HG03097 (cell line): Measurements from ENCODE around the gene DMPK.

ENCODE experiments used
- ATAC-seq: cut with Tn5 transposase; IDR thresholded peaks from one replicate; pipeline ENCODE4 v1.9.1; 2021; ENCODE audit not compliant: unreplicated experiment, low FRiP score

Gene DMPK

DNA sequence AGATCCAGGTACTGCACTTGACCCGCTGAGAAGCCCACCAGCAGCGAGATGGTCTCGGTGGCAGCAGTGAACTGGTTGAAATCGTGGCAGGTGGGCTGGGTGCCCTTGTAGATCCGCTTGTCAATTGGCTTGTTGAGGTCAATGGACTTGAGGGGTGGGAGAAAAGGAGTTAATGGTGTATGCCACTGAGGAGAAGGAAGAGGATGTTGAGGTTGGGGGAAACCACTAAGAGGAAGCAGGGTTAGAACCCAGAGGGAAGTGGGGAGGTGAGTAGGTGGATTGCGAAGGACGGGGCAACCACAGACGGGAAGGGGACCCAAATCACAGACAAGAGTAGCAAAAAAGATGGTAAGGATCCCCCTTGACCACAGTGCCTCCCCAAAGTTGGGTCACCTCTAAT is 8.7 kb upstream of the DMPK start:
- no peak for ATAC-seq

DNA sequence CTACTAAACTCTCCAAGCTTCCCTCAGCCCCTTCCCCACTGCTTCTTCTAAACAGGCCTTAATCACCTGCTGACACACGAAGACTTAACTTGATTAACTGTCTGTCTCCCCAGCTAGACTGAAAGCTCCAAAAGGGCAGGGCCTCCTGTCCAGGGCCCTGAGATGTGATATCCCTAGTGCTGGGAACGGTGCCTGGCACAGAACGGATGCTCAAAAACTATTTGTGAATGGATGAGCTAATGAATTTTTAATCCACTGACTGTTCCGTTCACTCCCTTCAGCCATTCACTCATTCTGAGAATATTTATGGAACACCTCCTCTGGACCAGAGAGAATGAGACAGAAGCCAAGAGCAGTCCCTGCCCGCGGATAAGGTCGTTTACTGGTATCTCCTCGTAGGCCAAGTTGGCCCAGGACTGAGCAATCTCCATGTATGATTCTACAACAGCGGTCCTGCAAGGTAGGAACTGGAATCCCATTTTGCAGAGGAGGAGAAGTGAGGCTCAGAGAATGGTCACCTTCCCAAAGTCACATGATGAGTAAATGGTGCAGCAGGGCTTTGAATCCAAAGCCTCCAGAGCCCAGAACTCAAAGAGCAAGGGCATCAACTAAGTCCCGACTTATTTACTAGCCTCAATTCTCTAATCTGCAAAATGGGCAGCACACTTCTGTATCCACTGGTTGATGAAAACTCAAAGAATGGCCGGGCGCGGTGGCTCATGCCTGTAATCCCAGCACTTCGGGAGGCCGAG is 6.9 kb upstream of the DMPK start:
- no peak for ATAC-seq

DNA sequence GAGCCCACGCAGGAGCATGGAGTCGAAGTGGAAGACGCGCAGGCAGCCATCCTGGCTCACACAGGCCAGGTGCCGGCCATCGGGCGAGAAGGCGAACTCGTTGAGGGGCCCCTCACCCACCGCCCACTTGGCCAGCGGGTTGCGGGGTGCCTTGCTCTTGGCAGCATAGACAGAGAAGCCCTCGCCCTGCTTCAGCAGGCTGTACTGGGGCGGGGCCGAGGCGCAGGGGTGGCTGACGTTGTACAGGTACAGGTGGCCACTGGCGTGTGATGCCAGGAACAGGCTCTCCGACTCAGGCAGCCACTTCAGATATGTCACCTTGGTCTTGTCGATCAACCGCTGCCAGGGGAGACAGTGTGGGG is 4.2 kb upstream of the DMPK start:
- ATAC-seq, result no peak

DNA sequence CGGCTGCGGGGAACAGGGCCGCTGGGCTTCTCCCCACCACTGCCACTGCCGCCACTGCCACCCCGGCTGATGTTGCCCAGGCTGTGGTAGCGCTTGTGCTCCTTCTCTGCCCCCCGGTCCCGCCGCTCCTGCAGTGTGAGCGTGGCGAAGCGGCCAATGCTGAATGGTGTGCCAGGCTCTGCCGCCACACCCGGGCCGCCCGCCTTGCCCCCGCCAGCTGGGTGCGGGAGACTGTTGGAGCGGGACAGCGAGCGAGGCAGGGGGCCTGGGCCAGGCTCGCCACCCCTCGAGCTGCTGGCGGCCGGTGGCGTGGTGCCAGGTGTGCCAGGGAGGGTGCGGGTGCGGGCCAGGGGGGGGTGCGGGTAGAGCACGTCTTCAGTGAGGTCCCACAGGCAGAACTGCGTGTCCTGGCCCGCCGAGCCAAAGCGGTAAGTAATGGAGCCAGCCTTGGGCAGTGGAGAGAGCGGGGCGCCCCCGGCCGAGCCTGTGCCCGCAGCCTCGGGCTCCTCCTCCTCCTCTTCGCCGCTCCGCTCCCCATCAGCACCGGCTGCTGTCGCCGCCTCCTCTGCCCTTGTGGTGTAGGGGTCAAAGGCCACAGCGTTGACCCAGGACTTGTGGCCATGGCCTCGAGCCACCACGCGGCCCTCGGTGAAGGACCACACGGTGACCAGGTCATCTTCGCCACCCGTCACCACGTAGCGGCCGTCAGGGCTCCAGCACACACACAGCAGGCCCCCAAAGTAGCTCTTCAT is 3.7 kb upstream of the DMPK start:
- no peak for ATAC-seq

DNA sequence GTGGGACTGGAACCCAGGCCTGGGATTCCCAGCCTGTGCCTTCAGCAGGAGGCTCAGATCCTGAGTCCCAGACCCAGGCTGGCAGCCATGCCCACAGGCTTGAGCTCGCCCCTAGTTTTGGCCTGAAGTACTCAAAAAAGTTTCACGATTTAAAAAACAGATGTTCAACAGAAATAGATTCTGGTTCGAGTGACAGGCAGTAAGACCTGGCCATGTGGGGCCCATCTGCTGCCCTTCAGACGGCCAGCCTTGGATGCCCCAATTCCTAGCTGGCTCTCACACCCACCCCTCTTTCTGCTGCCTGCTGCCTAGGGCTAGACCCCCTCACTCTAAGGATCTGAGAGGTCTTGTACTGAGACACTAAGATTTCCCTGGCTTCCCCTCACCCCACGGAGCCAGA is 2.8 kb upstream of the DMPK start:
- no peak for ATAC-seq

DNA sequence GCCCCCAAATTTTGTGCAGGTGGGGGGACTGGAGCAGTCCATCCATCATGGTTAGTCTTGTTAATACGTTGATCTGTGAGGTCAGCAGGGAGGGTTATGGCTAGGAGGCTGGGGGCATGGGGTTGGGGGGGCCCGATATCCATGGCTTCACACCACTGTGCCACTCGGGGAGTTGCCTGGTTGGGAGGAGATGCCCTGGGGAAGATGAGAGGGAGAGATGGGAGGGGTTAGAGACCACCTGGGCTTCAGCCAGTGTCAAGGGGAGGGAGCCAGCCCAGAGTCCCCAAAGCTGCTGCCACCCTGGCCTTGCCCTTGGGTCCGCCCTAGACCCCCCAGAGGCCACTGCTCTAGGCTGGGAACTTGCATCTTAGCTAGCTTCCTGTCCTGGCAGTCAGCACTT is 1.8 kb upstream of the DMPK start:
- no peak for ATAC-seq

DNA sequence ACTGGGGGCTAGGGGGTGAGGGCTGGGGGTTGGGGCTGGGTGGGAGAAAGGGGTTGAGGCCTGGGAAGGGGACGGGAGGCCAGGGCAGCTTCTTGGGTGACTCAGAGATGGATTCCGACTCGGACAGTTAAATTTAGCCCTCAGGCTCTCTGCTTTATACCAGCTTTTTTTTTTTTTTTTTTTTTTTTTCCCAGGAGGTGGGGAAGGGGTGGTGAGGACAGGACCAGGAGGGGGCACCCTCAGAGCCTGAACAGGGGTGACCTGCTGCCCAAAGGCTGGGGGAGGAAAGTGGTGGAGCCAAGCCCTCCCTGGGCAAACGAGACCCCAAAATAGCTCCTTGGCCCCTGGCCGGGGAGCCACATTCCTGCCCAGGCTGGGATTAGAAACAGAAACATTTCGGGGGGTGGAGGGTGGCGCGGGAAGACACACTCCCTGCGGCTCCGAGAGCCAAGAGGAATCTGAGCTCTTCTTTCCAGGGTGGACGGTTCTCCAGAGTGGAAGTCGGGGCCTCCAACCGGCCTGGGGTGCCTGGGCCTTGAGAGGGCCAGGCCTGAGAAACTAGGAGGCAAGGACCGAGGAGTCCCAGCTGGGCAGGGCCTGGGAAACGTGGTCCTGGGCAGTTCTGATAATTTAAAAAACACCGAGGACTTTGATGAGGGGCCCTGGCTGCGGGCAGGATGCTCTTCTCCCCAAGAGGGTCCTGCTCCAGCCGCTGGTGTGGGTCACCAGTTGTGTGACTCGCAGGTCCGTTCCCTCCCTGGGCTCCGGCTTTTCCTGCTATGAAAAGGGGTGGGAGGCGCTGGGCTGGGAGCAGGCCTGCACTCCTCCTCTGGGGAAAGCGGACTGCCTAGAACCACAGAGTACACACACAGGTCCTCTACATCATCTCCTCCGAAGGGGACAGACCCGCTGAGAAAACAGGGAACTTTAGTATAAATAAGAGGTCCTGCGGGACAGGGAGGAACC is 813 bp upstream of the DMPK start:
- ATAC-seq, result no peak

DNA sequence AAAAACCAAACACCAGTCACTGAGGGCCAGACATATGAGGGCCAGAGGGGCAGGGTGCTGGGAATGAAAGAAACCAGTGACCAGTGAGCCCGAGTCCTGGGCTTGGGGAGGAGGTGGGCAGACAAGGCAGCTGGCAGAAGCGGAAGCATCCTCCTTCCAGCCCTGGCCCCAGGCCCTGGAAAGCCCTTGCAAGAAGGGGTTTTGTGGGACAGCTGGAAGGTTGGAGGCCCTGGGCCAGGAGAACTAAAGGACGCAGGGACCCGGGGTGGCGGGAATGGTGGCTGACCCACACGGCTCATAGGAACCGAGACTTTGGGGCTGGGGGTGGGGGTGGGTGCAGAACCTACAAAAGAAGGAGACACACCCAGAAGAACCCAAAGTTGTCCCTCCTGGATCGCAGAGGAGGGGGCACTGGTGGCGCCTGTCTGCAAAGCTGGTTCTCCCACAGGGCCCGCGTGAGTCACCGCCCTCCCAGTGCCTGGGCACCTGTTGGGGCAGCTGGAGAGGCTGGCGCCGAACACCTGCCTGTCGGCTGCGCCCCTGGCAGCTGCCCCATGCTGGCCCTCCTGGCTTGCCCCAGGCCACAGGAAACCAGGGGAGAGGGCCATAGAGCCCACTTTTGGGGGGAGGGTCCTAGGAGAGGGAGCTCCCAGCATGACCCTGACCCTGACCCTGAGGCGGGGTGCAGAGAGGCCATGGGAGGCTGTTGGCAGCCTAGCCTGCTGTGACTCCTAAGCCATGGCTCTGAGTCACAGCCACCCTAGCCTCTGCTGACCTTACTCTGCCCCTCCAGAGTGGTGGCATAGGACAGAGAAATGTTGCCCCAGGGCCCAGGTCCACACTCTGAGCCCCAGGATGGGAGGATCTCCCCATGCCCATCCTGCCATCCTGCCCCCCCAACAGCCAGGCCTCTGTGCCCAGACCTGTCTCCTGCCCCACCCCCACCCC is 802 bp downstream of the DMPK start:
- no peak for ATAC-seq

DNA sequence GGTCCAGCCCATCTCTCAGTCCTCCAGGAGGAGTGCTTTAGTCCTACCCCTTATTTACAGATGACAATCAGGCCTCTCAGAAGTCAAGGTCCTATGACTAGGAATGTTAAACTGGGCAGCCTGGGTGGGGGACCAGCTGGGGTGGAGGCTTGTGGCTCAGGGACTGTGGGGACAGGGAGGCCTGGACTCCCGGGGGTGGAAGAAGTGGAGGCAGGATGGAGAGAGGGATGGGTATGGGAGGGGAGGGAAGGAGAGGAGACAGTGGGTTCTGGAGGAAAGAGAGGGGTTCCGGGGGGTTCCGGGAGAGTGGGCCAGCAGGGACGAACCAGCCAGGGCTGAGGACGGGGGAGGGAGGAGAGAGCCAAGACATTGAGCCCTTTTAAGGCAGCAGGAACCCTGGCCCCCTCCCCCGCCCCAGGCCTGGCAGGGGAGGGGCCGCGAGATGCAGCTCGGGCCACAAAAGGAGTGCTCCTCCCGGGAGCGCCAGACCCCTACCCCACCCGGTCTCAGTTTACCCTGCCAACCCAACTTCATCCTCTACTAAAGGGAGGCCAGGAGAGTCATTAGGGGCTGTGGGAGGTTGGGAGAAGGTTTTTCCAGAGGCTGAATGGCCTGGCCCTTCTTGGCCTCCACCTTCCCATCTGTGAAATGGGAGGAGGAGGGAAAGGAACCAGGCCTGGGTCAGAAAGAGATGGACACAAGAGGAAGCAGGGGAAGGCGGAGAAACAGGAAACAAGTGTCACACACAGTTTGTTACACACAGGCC is 1.7 kb downstream of the DMPK start:
- no peak for ATAC-seq

DNA sequence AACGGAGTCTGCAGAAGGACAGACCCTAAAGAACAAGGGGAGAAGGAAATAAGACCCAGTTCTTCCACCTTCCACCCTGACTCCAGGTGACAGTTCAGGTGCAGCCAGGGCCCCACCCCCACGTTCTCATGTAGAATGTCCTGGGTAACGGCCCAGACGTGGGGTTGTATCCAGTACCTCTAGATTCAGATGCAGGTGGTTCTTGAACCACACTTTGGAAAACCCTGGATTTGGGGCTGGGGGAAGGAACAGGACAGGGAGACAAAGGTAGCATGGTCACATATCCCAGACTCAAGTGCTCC is 2.2 kb downstream of the DMPK start:
- ATAC-seq, result no peak

DNA sequence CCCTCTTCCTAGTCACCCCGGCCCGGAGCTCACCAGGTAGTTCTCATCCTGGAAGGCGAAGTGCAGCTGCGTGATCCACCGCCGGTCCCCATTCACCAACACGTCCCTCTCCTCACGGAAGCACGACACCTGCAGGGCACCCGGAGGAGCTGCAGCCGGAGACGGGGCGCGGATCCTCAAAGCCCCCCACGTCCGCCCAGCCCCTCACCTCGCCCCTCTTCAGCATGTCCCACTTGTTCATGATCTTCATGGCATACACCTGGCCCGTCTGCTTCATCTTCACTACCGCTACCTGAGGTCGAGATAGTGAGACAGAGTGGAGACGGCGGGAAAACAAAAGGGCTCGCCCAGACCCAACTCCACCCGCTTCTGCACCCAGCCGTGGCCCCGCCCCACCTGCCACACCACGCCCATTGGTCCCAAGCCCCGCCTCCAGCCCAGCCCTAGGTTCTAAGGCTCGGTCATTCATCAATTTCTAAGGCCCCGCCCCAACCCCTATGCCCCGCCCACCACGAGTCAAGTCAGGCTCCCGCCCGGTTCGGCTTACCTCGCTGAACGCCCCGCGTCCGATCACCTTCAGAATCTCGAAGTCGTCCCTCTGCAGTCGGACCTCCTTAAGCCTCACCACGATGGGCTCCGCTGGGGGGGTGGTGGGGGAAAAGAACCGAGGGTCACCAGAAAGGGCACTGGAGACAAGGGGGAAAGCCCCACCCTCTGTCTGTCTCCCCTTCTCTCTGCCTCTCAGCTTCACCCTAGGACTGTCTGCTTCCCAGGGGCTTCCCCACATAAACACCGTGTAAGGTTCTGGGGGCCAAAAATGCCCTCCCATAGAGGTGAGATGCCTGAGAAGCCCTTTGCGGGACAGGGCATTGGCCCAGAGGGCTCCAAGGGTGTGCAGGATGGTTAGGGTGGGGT is 2.8 kb downstream of the DMPK start:
- peak; percentile 70 for ATAC-seq

DNA sequence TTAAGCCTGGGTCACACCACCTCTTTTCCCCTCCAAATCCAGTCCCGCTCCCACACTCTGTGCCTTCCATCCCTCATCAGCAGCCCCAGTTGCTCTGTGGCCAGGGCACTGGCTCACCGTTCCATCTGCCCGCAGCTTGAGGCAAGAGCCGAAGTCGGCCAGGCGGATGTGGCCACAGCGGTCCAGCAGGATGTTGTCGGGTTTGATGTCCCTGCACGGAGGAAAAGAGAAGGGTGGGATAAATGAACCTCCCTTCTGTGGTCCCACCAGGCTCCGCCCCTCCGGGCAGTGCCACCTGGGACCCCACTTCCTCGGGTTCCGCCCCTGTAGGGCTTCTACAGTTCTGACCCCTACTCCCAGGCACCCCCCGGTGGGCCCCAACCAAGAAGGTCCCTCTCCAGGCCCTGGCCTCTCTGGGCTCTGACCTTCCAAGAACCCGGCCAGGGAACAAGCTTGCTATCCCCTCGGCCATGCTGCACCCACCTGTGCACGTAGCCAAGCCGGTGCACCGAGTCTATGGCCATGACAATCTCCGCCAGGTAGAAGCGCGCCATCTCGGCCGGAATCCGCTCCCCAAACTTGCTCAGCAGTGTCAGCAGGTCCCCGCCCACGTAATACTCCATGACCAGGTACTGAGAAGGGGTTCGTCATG is 4.2 kb downstream of the DMPK start:
- no peak for ATAC-seq

DNA sequence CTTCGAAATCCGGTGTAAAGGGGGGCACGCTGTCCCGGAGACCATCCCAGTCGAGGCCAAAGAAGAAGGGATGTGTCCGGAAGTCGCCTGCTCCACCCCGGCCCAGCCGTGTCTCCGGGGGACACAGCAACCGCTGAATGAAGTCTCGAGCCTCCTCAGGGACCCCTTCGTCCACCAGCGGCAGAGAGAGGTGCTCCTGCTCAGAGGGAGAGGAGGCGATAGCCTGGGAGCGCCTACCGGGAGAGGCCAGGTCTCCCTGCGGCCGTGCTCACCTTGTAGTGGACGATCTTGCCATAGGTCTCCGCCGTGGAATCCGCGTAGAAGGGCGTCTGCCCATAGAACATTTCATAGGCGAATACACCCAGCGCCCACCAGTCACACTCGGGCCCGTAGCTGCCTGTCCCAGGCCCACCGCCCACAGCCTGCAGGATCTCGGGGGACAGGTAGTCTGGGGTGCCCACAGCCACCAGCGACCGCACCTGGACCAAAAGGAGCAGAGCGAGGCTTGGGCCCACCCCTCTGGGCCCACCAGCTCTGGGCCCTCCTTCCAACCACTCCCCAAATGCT is 4.8 kb downstream of the DMPK start:
- ATAC-seq, result no peak

DNA sequence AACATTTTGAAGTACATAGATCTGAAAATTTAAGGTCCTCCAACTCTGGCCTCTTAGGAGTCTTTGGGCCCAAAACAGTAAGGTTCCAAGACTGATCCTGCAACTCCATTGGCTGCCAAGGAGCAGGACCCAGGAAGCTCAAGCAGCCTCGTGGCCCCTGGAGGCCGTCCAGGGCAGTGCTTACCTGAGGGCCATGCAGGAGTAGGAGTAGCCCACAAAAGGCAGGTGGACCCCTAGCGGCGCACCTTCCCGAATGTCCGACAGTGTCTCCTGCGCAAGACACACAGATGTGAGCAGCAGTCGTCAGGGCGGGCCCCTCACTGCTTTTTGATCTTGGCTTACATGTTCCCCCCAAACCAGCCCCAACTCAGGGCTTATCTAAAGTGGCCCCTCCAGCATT is 7.5 kb downstream of the DMPK start:
- no peak for ATAC-seq

DNA sequence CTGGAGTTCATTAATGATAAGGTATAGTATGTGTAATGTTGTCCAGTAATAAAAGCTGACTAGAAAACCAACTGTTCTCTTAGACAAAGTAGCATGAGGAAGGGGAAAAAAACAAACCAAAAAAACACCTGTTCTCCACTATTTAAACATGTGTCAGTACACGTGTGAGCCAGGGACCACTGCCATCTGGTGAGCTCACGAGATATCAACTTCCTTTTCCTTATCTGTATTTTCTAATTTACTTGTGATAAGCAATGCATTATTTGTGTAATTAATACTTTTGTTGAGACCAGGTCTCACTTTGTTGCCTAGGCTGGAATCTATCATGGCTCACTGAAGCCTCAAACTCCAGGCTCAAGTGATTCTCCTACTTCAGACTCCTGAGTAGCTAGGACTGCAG is 8.9 kb downstream of the DMPK start:
- no peak for ATAC-seq

DNA sequence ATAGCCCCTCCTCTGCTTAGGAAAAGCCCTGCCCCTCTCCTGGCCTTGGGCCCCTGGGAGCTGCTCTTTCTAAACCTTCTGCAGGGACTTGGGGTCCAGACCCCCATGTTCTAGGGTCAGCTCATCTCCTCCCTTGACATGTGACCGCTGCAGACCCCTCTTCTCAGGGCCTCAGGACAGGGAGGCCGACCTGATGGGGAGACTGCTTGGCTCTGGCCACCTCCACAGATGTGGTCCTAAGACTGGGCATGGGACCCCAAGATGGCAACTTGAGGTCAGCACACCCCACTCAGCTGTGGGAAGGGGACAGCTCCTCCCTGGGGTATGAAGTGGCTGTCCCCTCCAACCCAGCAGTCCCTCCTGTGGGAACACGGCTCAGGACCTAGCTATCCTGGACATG is 9.4 kb downstream of the DMPK start:
- no peak for ATAC-seq

DNA sequence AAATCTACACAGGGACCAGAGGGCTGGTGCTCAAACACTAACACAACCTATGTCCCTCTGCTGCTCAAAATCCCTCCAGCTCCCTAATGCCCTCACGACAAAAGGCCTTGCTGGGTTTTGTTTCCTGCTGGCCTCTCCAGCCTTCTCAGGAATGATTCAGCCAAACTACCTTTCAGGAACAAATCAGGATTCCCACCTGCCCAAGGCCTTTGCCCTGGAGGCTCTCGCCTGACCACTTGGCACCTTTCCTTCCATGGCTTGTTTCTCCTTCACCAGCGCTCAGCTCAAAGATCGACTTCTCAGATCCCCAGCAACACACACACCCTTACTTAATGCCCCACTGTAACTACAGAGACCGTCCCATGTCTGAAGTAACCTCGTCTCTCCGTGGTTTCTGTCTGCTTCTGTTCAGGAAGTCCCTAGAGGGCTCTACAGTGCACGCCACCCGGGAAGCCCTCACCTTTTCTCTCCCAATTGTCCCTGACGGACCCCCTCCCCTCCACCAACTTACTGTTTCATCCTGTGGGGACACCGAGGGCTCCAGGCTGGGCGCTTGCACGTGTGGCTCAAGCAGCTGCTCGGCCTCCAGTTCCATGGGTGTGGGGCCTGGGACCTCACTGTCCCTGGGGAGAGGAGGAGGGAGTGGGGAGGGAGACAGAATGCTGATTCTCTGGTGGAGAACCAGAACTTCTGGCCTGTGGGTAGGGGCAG is 10.0 kb downstream of the DMPK start:
- ATAC-seq, result no peak
